ENCODE data around the gene PYHIN1. TPM values are rescaled to one million over a fixed set of nuclear protein-coding genes. Genes with fewer than 3 reads are reported as not detected.

Gene PYHIN1
- total and polyA plus RNA-seq, 2 of the 8 experiments (the other 6 are each of a cell fraction or from before 2014, with no cell fraction given) = not detected

DNA sequence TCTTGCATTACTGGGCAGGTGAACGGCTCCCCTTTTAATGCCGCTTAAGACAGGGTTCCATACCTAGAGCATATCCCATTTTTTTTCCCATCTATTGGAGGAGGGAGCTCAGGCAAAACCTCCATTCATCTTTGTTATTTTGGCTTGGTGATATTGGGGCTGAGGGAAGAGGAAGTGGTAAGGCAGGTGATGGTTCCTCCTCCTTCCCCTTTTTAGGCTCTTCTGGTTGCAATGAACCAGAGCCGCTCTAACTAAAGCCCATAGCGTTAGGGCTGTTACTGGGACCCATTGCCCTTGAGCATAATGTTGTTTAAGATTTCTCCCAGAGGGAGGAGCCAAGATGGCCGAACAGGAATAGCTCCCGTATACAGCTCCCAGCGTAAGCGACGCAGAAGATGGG lies 21.1 kb downstream of the PYHIN1 start (continued):
- TF ChIP-seq NRF1 (IDR thresholded peaks at IDR 0.05; ENCODE audit: low read depth, low read length) (no peak), ATF3 (IDR thresholded peaks at IDR 0.05; ENCODE audit: insufficient read depth, low read depth, low read length) (no peak)
- TF ChIP-seq, protein P1, sequence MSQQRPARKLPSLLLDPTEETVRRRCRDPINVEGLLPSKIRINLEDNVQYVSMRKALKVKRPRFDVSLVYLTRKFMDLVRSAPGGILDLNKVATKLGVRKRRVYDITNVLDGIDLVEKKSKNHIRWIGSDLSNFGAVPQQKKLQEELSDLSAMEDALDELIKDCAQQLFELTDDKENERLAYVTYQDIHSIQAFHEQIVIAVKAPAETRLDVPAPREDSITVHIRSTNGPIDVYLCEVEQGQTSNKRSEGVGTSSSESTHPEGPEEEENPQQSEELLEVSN (IDR thresholded peaks at IDR 0.05) = no peak

All from H1 (cell line).